HG02884 (cell line): ENCODE data around the gene RMI2.
A peak's percentile ranks its signal among the peaks of the same experiment; 100 is the strongest.

Experiments used
- ATAC-seq: cut with Tn5 transposase; IDR thresholded peaks from one replicate; pipeline ENCODE4 v1.9.1; 2021; ENCODE audit warnings: mild to moderate bottlenecking, moderate library complexity; ENCODE audit not compliant: unreplicated experiment

RMI2 gene

DNA sequence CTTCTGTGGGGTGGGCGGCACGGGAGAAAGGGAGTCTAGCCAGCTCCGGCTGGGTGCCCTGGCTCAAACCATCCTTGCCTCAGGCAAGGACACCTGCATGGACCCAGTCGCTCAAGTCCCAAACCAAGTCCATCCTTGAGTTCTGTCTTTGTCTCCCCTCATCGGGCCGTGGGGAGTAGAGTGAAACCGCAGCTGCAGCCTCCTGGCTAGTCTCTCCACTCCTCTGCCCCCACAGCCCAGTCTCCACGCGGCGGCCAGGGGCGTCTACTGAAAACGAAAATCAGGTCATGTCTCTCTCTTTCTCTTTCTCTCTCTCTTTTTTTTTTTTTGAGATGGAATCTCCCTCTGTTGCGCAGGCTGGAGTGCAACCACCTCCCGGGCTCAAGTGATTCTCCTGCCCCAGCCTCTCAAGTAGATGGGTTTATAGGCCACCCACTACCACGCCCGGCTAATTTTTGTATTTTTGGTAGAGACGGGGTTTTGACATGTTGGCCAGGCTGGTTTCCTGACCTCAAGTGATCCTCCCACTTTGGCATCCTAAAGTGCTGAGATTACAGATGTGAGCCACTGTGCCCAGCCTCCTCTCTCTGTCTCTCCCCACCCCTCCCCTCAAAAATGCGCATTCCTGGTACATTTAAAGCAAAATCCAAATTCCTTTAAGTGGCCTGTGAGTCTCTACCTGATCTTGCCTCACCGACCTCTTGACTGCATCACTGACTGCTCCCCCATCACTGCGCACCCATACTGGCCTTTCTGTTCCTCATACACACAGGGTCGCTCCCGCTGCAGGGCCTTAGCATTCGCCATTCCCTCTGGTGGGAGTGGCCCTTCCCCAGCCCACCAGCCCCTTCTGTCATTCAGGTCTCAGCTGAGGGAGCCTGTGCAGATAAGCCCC, 17.7 kb upstream of the RMI2 start:
- ATAC-seq = no peak

GRCh38 chr16:11328172-11329070, 16.8 kb upstream of the RMI2 start:
- peak; percentile 78 for ATAC-seq

GRCh38 chr16:11329071-11329491, 16.2 kb upstream of the RMI2 start:
- ATAC-seq = no peak

GRCh38 chr16:11329891-11330290, 15.4 kb upstream of the RMI2 start:
- ATAC-seq = no peak

GRCh38 chr16:11330526-11331237, 14.6 kb upstream of the RMI2 start:
- no peak for ATAC-seq

DNA sequence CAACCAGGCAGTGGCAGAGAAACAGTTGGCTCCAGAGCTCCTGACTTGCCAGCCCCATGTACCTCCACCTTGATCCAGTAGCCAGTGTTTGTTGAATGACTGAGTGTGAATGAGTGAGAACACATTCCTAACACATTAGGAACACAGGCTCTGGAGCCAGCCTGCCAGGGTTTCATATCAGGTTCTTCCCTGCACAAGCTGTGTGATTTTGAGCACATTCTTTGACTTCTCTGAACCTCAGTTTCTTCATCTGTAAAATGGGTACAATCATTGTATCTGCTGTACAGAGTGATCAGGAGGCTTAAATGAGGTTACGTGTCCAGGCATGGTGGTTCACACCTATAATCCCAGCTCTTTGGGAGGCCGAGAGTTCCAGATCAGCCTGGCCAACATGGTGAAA, 13.3 kb upstream of the RMI2 start:
- ATAC-seq = no peak

DNA sequence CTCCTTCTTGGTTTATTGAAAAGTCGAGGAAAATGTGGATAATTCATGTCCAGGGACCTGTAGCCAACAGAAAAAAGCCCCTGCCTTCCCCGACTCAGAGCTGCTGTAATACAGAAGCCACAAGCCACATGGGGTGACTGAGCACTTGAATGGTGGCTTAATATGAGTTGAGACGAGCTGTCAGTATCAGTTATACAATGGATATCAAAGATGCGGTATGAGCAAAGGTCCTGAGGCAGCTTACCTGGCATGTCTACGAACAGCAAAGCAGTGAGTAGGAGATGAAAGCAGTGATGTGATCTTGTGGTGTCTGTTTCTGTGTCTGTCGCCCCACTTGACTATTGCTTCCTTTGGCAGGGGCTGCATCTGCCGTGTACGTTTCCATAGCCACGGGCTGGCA, 12.2 kb upstream of the RMI2 start:
- no peak for ATAC-seq

- no peak for ATAC-seq
Observed at GRCh38 chr16:11333702-11334101, 11.6 kb upstream of the RMI2 start.

DNA sequence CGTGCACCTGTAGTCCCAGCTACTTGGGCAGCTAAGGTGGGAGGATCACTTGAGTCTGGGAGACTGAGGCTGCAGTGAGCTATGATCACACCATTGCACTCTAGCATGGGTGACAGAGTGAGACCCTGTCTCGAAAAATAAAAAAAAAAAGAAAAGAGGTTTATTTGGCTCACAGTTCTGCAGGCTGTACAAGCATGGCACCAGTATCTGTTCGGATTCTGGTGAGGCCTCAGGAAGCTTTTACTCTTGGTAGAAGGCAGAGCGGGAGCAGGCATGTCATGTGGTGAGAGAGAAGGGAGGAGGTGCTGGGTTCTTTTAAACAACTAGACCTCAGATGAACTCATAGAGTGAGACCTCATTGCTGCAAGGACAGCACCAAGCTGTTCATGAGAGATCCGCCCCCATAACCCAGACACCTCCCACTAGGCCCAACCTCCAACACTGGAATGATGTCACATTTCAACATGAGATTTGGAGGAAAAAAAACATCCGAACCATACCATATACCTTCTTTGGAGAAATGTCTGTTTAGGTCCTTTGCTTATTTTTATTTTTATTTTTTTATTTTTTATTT, 10.3 kb upstream of the RMI2 start:
- no peak for ATAC-seq

- ATAC-seq = no peak
Observed at GRCh38 chr16:11339075-11339474, 6.2 kb upstream of the RMI2 start.

- no peak for ATAC-seq
Observed at GRCh38 chr16:11340710-11341109, 4.5 kb upstream of the RMI2 start.

DNA sequence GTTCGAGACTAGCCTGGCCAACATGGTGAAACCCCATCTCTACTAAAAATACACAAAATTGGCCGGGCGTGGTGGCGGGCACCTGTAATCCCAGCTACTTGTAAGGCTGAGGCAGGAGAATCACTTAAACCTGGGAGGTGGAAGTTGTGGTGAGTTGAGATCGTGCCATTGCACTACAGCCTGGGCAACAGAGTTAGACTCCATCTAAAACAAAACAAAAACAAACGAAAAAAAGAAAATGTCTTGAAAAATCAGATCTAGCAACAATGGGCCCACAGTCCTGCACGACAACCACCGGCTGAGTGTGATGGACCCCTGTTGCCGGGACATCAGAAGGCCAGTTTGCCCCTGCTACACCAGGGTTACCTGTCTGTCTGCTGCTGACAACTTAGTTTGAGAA, 3.9 kb upstream of the RMI2 start:
- ATAC-seq = no peak

- no peak for ATAC-seq
Observed at GRCh38 chr16:11342021-11342855, 3.0 kb upstream of the RMI2 start.

- ATAC-seq = no peak
Observed at GRCh38 chr16:11346700-11347319, 1.6 kb downstream of the RMI2 start.

DNA sequence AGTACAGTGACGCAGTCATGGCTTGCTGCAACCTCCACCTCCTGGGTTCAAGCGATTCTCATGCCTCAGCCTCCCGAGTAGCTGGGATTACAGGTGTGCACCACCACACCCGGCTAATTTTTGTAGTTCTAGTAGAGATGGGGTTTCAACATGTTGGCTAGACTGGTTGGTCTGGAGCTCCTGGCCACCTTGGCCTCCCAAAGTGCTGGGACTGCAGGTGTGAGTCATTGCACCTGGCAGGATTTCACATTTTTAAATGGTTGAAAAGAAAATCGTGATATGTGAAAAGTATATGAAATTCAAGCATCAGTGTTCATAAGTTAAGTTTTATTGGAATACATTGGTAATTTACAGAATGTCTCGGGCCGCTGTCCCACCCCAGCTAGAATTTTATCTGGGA, 2.6 kb downstream of the RMI2 start:
- ATAC-seq = no peak

GRCh38 chr16:11348737-11349598, 3.7 kb downstream of the RMI2 start:
- ATAC-seq = no peak

DNA sequence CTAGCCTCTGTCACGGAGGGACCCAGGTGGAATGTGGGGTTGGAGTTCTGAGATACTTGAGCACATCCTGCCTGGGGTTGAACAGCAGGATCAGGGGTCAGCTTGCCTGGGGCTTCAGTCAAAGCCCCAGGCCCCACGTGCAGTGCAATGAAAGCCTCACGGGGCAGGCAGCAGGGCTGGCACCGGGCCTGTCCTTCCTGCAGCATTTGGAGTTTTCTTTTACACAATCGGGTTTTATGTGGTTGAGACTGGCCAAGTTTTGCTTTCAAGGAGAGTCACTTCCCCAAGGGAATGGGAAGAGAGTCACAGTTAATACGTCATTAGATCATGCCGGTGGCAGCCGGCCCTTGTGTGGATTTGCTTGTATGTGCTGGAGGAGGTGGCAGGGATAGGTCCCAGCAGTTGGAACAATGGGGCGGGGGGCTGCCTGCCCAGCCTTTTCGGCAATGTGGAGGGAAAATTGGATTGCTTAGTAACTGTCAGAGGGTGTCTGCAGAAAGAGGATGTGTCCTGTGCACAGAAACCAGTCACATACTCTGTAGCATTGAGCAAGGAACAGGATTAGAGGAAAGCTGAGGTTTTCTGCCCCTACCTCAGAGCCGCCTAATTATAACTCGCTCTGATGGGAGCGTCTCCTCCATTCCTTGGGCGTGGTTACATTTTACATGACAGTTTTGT, 4.5 kb downstream of the RMI2 start:
- ATAC-seq = no peak

GRCh38 chr16:11350519-11350918, 5.3 kb downstream of the RMI2 start:
- no peak for ATAC-seq
